Endothelial cell of umbilical vein (primary cell): ENCODE measurements around the gene FAM171A2. TPM values are rescaled to one million over a fixed set of nuclear protein-coding genes. Genes with fewer than 3 reads are reported as not detected.

Experiments used
- BruUV-seq: library from RNA; stranded (reverse); fragments of 400-500 nt; replicated peaks from 2 replicates; lab custom pipeline; 2021; lab: Mats Ljungman, UMichigan
- CTCF ChIA-PET: fragments of 300-600, 350-600 bp; sonication (Branson Sonifier 250); formaldehyde crosslinking; loops from one replicate; lab custom pipeline; 2021; ENCODE audit warnings: antibody characterized with exemption, inconsistent platforms; lab: Charles Lee
- POLR2A ChIA-PET: fragments of 300-600, 350-600 bp; sonication (Branson Sonifier 250); formaldehyde crosslinking; loops from one replicate; lab custom pipeline; 2021; ENCODE audit warnings: antibody characterized with exemption, inconsistent platforms; lab: Charles Lee
- DNase-seq: peaks from one replicate; pipeline ENCODE4 v3.0.0-alpha.2; 2011; ENCODE audit warnings: low read depth, low spot score
- FAIRE-seq: peaks from 2 replicates; lab custom pipeline; 2011; peaks lifted over from hg19 to GRCh38; lab: Jason Lieb, UNC
- H2AFZ ChIP-seq: 2 replicates; pipeline ENCODE4 v1.6.0; 2012; ENCODE audit warnings: low read depth, low read length, control low read depth, inconsistent platforms
- H3K27ac ChIP-seq: 2 replicates; pipeline ENCODE4 v1.5.1; 2011; ENCODE audit warnings: low read depth, mild to moderate bottlenecking, control low read depth, low read length, moderate library complexity; ENCODE audit not compliant: insufficient read depth
- H3K27me3 ChIP-seq, 2 experiments: 2 replicates each; pipeline versions ENCODE4 v1.6.0 to v1.6.1; 2011; ENCODE audit warnings: low read length in 2 of 2, mixed read lengths in 1 of 2; ENCODE audit not compliant: control insufficient read depth in 2 of 2, insufficient read depth in 2 of 2
- H3K36me3 ChIP-seq, 2 experiments: 2 replicates in 1 of 2; 3 replicates in 1 of 2; pipeline ENCODE4 v1.5.1; 2011; ENCODE audit warnings: low read length in 2 of 2, mild to moderate bottlenecking in 1 of 2, moderate library complexity in 1 of 2; ENCODE audit not compliant: control insufficient read depth in 2 of 2, insufficient read depth in 2 of 2; ENCODE audit errors: extremely low read depth in 1 of 2
- H3K4me1 ChIP-seq: 3 replicates; pipeline ENCODE4 v1.5.1; 2011; ENCODE audit warnings: mild to moderate bottlenecking, low read length; ENCODE audit not compliant: control insufficient read depth, insufficient read depth; ENCODE audit errors: extremely low read depth
- H3K4me2 ChIP-seq: 2 replicates; pipeline ENCODE4 v1.6.1; 2011; ENCODE audit warnings: low read length, control low read depth, mixed read lengths; ENCODE audit not compliant: insufficient read depth
- H3K4me3 ChIP-seq, 3 experiments: fragments of 200-600 bp in 1 of 3; sonication (generic), shearing (Covaris generic) in 1 of 3; replicated peaks in 1 of 3; 2 replicates each; pipeline ENCODE4 v1.5.1; 2011 to 2016; ENCODE audit warnings: control low read depth in 3 of 3, low read length in 3 of 3, mild to moderate bottlenecking in 2 of 3, inconsistent platforms in 1 of 3, low read depth in 1 of 3, moderate library complexity in 1 of 3; ENCODE audit not compliant: insufficient read depth in 1 of 3
- H3K79me2 ChIP-seq: 2 replicates; pipeline ENCODE4 v1.6.0; 2012; ENCODE audit warnings: low read length, inconsistent platforms; ENCODE audit not compliant: control insufficient read depth, insufficient read depth
- H3K9ac ChIP-seq: replicated peaks from 2 replicates; pipeline ENCODE3; 2011; ENCODE audit warnings: low read length, control low read depth; ENCODE audit not compliant: insufficient read depth; ENCODE audit errors: extremely low read depth
- H3K9me1 ChIP-seq: replicated peaks from 3 replicates; pipeline ENCODE4 v1.6.0; 2011; ENCODE audit warnings: mild to moderate bottlenecking, low read length; ENCODE audit not compliant: control insufficient read depth, insufficient read depth; ENCODE audit errors: extremely low read depth
- H3K9me3 ChIP-seq: replicated peaks from 2 replicates; pipeline ENCODE4 v1.5.1; 2012; ENCODE audit warnings: low read length, inconsistent platforms; ENCODE audit not compliant: control insufficient read depth, insufficient read depth
- H4K20me1 ChIP-seq: replicated peaks from 2 replicates; pipeline ENCODE3; 2011; ENCODE audit warnings: mild to moderate bottlenecking, low read length; ENCODE audit not compliant: control insufficient read depth, insufficient read depth; ENCODE audit errors: extremely low read depth
- CTCF ChIP-seq, 2 donors: IDR thresholded peaks; 1 replicate in 1 of 2; 2 replicates in 1 of 2; pipeline ENCODE4 v1.5.1; 2011; ENCODE audit warnings: low read length in 2 of 2, mild to moderate bottlenecking in 2 of 2, moderate library complexity in 2 of 2, control low read depth in 1 of 2, inconsistent platforms in 1 of 2, low read depth in 1 of 2; ENCODE audit not compliant: insufficient read depth in 1 of 2; ENCODE audit errors: extremely low read depth in 1 of 2
- EZH2 ChIP-seq: IDR thresholded peaks from 2 replicates; pipeline ENCODE4 v1.6.1; 2012; ENCODE audit warnings: borderline replicate concordance, low read depth, mild to moderate bottlenecking, moderate library complexity, low read length, inconsistent platforms; ENCODE audit not compliant: severe bottlenecking
- FOS ChIP-seq: IDR thresholded peaks from 2 replicates; pipeline ENCODE4 v1.6.1; 2011; ENCODE audit warnings: mild to moderate bottlenecking, low read length, moderate library complexity, borderline replicate concordance; ENCODE audit not compliant: insufficient read depth
- GATA2 ChIP-seq: IDR thresholded peaks from 2 replicates; pipeline ENCODE4 v1.7.0; 2011; ENCODE audit warnings: low read depth, mild to moderate bottlenecking, moderate library complexity, mixed read lengths, low read length; ENCODE audit not compliant: insufficient read length, insufficient read depth
- JUN ChIP-seq: IDR thresholded peaks from 2 replicates; pipeline ENCODE4 v1.6.1; 2011; ENCODE audit warnings: borderline replicate concordance, low read depth; ENCODE audit not compliant: insufficient read length, insufficient read depth
- MAX ChIP-seq: IDR thresholded peaks from 2 replicates; pipeline ENCODE4 v1.6.1; 2011; ENCODE audit not compliant: insufficient read depth, insufficient read length
- MYC ChIP-seq: IDR thresholded peaks from one replicate; pipeline ENCODE4 v1.6.1; 2011; ENCODE audit warnings: mild to moderate bottlenecking, low read depth, low read length
- POLR2A ChIP-seq: IDR thresholded peaks from 2 replicates; pipeline ENCODE4 v1.6.1; 2012; ENCODE audit warnings: low read depth, mild to moderate bottlenecking, control low read depth, low read length
- POLR2AphosphoS5 ChIP-seq: IDR thresholded peaks from 2 replicates; pipeline ENCODE4 v1.6.1; 2012; ENCODE audit warnings: low read depth, mild to moderate bottlenecking, control low read depth, low read length, moderate library complexity; ENCODE audit not compliant: insufficient read depth
- dilution Hi-C: fragments of 300-500 bp; cut with MboI; formaldehyde crosslinking; loops from one replicate; pipeline ENCODE4 v1.15.0; 2019; ENCODE audit warnings: low sequenced_read_pairs; ENCODE audit not compliant: extremely low pct_ligation_motif_present
- intact Hi-C: fragments of 100-400 bp; cut with micrococcal nuclease; formaldehyde crosslinking; loops from one replicate; pipeline ENCODE4 v1.10.0; 2022
- polyA plus RNA-seq, 4 experiments: library from polyadenylated mRNA; depleted of rRNA in 3 of 4; stranded (reverse) in 3 of 4; unstranded in 1 of 4; fragments of >200 nt; gene quantifications; 2 replicates each; pipeline versions ENCODE4 v1.2.1 to v1.2.3, GENCODE V29; 2011 to 2012; ENCODE audit warnings: missing spikeins in 1 of 4
- total RNA-seq: library from RNA; stranded (reverse); gene quantifications from 2 replicates; pipeline ENCODE4 v1.2.3, GENCODE V29; 2021

The FAM171A2 gene
- total and polyA plus RNA-seq, 2 donors (not counting 3 experiments of a cell fraction or from before 2014, with no cell fraction given): 11.3 to 13.4 TPM

- peaks cover 4% of the 10 kb centered on the region for H3K9me1 ChIP-seq
- no peak for DNase-seq
- H3K27me3 ChIP-seq: no peaks in the 10 kb centered on the region
- H4K20me1 ChIP-seq: no peaks in the 10 kb centered on the region
- no peak overlapping the region for H3K4me2 ChIP-seq
- TF ChIP-seq EZH2: no peak
- TF ChIP-seq MYC: no peak
- TF ChIP-seq CTCF (IDR thresholded peaks at IDR 0.05; ENCODE audit: extremely low read depth in 1 of 2, insufficient read depth in 1 of 2, low read depth in 1 of 2, low read length in 2 of 2): no peak
- TF ChIP-seq POLR2AphosphoS5: no peak
- TF ChIP-seq MAX: no peak
- TF ChIP-seq GATA2: no peak
- no peak for TF ChIP-seq FOS
- TF ChIP-seq JUN: no peak
- no peak for TF ChIP-seq POLR2A
- H3K27ac ChIP-seq: no peak overlapping the region
- H3K79me2 ChIP-seq: no peaks in the 10 kb centered on the region
- ChIA-PET POLR2A (no interaction called here), CTCF (no interaction called here)
- H3K9me3 ChIP-seq: no peaks in the 10 kb centered on the region
- intact Hi-C loops (no loop called here), dilution Hi-C loops (no loop called here)
- H3K36me3 ChIP-seq: no peaks in the 10 kb centered on the region
- no peak for FAIRE-seq
- H3K4me3 ChIP-seq: no peak overlapping the region
- H3K4me1 ChIP-seq: no peaks in the 10 kb centered on the region
- H2AFZ ChIP-seq: no peak overlapping the region
- no TSS peak for BruUV-seq
- no peak overlapping the region for H3K9ac ChIP-seq
Observed at GRCh38 chr17:44408786-44409185, 45.1 kb upstream of the FAM171A2 start.
